HEK293T (cell line): ENCODE data around the gene SHPK.
"Not testable (repeated sequence)": the region's sequence is repeated elsewhere in the genome, so short reads cannot be mapped to it uniquely, and the experiment has no call there.

Experiments used
- CTCF ChIA-PET: fragments of 350-600 bp; formaldehyde crosslinking; extraction: SDS; loops from one replicate; lab custom pipeline; 2021; ENCODE audit warnings: antibody characterized with exemption, inconsistent platforms; lab: Yijun Ruan, JAX
- POLR2A ChIA-PET: fragments of 350-600 bp; formaldehyde crosslinking; extraction: SDS; loops from one replicate; lab custom pipeline; 2020; ENCODE audit warnings: antibody characterized with exemption, inconsistent platforms; lab: Yijun Ruan, JAX
- DNase-seq: peaks from one replicate; pipeline ENCODE4 v3.0.0; 2012; ENCODE audit warnings: mixed read lengths; ENCODE audit errors: extremely low spot score
- ARNT ChIP-seq: fragments of 450-650 bp; IDR thresholded peaks from 2 replicates; pipeline ENCODE4 v1.6.1; 2017; ENCODE audit warnings: mild to moderate bottlenecking
- BHLHE40 ChIP-seq: fragments of 450-650 bp; IDR thresholded peaks from 2 replicates; pipeline ENCODE4 v1.6.1; 2016; ENCODE audit warnings: mild to moderate bottlenecking, moderate library complexity, borderline replicate concordance
- CTBP1 ChIP-seq: fragments of 450-650 bp; IDR thresholded peaks from 2 replicates; pipeline ENCODE4 v1.6.1; 2016; ENCODE audit warnings: borderline replicate concordance
- ELF4 ChIP-seq: fragments of 450-650 bp; IDR thresholded peaks from 2 replicates; pipeline ENCODE4 v1.6.1; 2017; ENCODE audit warnings: antibody characterized with exemption
- FOXA1 ChIP-seq: fragments of 450-650 bp; IDR thresholded peaks from 2 replicates; pipeline ENCODE4 v1.6.1; 2016; ENCODE audit warnings: mild to moderate bottlenecking
- FOXK2 ChIP-seq: fragments of 450-650 bp; IDR thresholded peaks from 2 replicates; pipeline ENCODE4 v1.6.1; 2016; ENCODE audit warnings: mild to moderate bottlenecking
- FOXM1 ChIP-seq: fragments of 450-650 bp; IDR thresholded peaks from 2 replicates; pipeline ENCODE4 v1.6.1; 2017; ENCODE audit warnings: mild to moderate bottlenecking, borderline replicate concordance
- HDGF ChIP-seq: fragments of 450-650 bp; IDR thresholded peaks from 2 replicates; pipeline ENCODE4 v1.6.1; 2017; ENCODE audit warnings: antibody characterized with exemption, borderline replicate concordance
- L3MBTL2 ChIP-seq: fragments of 450-650 bp; conservative IDR thresholded peaks from 2 replicates; pipeline ENCODE4 v1.6.1; 2016; ENCODE audit warnings: mild to moderate bottlenecking
- LEF1 ChIP-seq: fragments of 450-650 bp; IDR thresholded peaks from 2 replicates; pipeline ENCODE4 v1.6.1; 2017; ENCODE audit warnings: mild to moderate bottlenecking, borderline replicate concordance
- NFRKB ChIP-seq: fragments of 450-650 bp; IDR thresholded peaks from 2 replicates; pipeline ENCODE4 v1.6.1; 2016; ENCODE audit warnings: mild to moderate bottlenecking, moderate library complexity
- PKNOX1 ChIP-seq: fragments of 450-650 bp; IDR thresholded peaks from 2 replicates; pipeline ENCODE4 v1.6.1; 2016
- SP1 ChIP-seq: fragments of 450-650 bp; IDR thresholded peaks from 2 replicates; pipeline ENCODE4 v1.6.1; 2017
- SUZ12 ChIP-seq: fragments of 450-650 bp; IDR thresholded peaks from 2 replicates; pipeline ENCODE4 v1.6.1; 2016; ENCODE audit warnings: mild to moderate bottlenecking
- TARDBP ChIP-seq: fragments of 450-650 bp; IDR thresholded peaks from 2 replicates; pipeline ENCODE4 v1.6.1; 2016
- ZNF384 ChIP-seq: fragments of 450-650 bp; IDR thresholded peaks from 2 replicates; pipeline ENCODE4 v1.6.1; 2016

SHPK gene

GRCh38 chr17:3582915-3583314 is 53.1 kb downstream of the SHPK start:
- ChIA-PET POLR2A (no interaction called here), CTCF (interaction anchor here (0.7 kb wide), 1 partner anchor 22 kb away, joined by 9 read pairs; no protein-coding TSS in a partner anchor)
- TF ChIP-seq FOXK2 = no peak
- no peak for TF ChIP-seq PKNOX1
- no peak for TF ChIP-seq FOXA1
- no peak for TF ChIP-seq L3MBTL2
- no peak for TF ChIP-seq SP1
- no peak for TF ChIP-seq BHLHE40
- TF ChIP-seq TARDBP = no peak
- no peak for TF ChIP-seq ZNF384
- no peak for TF ChIP-seq HDGF
- no peak for TF ChIP-seq CTBP1
- no peak for TF ChIP-seq SUZ12
- TF ChIP-seq FOXM1 = no peak
- TF ChIP-seq ELF4 = no peak
- TF ChIP-seq LEF1 = no peak
- no peak for TF ChIP-seq ARNT
- no peak for TF ChIP-seq NFRKB
- no peak for DNase-seq

GRCh38 chr17:3578667-3579066 is 57.4 kb downstream of the SHPK start:
- DNase-seq, POLR2A ChIA-PET, CTCF ChIA-PET: not testable (repeated sequence)

- TF ChIP-seq SP1 (no peak), LEF1 (no peak), PKNOX1 (no peak), ELF4 (no peak), BHLHE40 (no peak), L3MBTL2 (no peak), NFRKB (no peak), FOXA1 (no peak), HDGF (no peak), FOXM1 (no peak)
- CTCF ChIA-PET = interaction anchor here (0.8 kb wide), 1 partner anchor 9 kb away, joined by 3 read pairs; no protein-coding TSS in a partner anchor
- POLR2A ChIA-PET = no interaction called here
- no peak for DNase-seq
Observed at GRCh38 chr17:3576970-3577369, 59.1 kb downstream of the SHPK start.

- TF ChIP-seq PKNOX1 (no peak), ELF4 (no peak), ARNT (no peak), SP1 (no peak), HDGF (no peak), TARDBP (no peak), CTBP1 (no peak), SUZ12 (no peak), FOXA1 (no peak), FOXM1 (no peak), BHLHE40 (no peak), FOXK2 (no peak), L3MBTL2 (no peak), NFRKB (no peak), LEF1 (no peak), ZNF384 (no peak)
- ChIA-PET POLR2A (no interaction called here), CTCF (no interaction called here)
- DNase-seq = no peak
Observed at GRCh38 chr17:3575511-3575910, 60.5 kb downstream of the SHPK start.

GRCh38 chr17:3574231-3574630 is 61.8 kb downstream of the SHPK start:
- POLR2A ChIA-PET = no interaction called here
- CTCF ChIA-PET = no interaction called here
- TF ChIP-seq FOXA1 (no peak), ZNF384 (no peak), PKNOX1 (no peak), SP1 (no peak), FOXK2 (no peak), TARDBP (no peak), SUZ12 (no peak), LEF1 (no peak), FOXM1 (no peak), HDGF (no peak), BHLHE40 (no peak)
- no peak for DNase-seq
